Thyroid gland (tissue), 4 donors: ENCODE measurements around the gene SCAMP1.

Source experiments
- CTCF ChIP-seq, 6 experiments: fragments of 200-600 bp in 3 of 6; fragments of 450-650 bp in 3 of 6; sonication (generic) in 3 of 6; IDR thresholded peaks; one replicate each; pipeline ENCODE4 v1.5.1; 2016 to 2019; ENCODE audit warnings: antibody characterized with exemption in 6 of 6, mild to moderate bottlenecking in 2 of 6, inconsistent platforms in 1 of 6, moderate library complexity in 1 of 6
- POLR2A ChIP-seq, 2 donors: fragments of 450-650 bp; IDR thresholded peaks; one replicate each; pipeline ENCODE4 v1.6.1; 2017; ENCODE audit warnings: antibody characterized with exemption in 2 of 2, mild to moderate bottlenecking in 2 of 2, moderate library complexity in 1 of 2

- TF ChIP-seq POLR2A (IDR thresholded peaks at IDR 0.05) (no peak), CTCF (IDR thresholded peaks at IDR 0.05) (no peak)
Measured at GRCh38 chr5:78509145-78509865, 148.9 kb downstream of the SCAMP1 start.
